GM19438 (cell line): ENCODE measurements around the gene GADD45B.
A peak's percentile ranks its signal among the peaks of the same experiment; 100 is the strongest.
"Not testable (repeated sequence)": the region's sequence is repeated elsewhere in the genome, so short reads cannot be mapped to it uniquely, and the experiment has no call there.

Experiments used
- ATAC-seq: cut with Tn5 transposase; IDR thresholded peaks from one replicate; pipeline ENCODE4 v1.9.1; 2021; ENCODE audit warnings: low read depth; ENCODE audit not compliant: unreplicated experiment

Gene GADD45B

GRCh38 chr19:2463694-2464093 lies 12.2 kb upstream of the GADD45B start:
- ATAC-seq: not testable (repeated sequence)

- no peak for ATAC-seq
These were observed 11.5 kb upstream of the GADD45B start for GRCh38 chr19:2464389-2464788.

- ATAC-seq: no peak
These were observed 7.3 kb upstream of the GADD45B start for GRCh38 chr19:2468596-2468995.

- no peak for ATAC-seq
These were observed 6.6 kb upstream of the GADD45B start for GRCh38 chr19:2469102-2469914.

- ATAC-seq: not testable (repeated sequence)
These were observed 6.1 kb upstream of the GADD45B start for GRCh38 chr19:2469915-2470200.

GRCh38 chr19:2474232-2475017 lies 1.5 kb upstream of the GADD45B start:
- peak; percentile 39 for ATAC-seq

GRCh38 chr19:2475018-2475701 lies 767 bp upstream of the GADD45B start:
- ATAC-seq: no peak

- no peak for ATAC-seq
These were observed 669 bp downstream of the GADD45B start for GRCh38 chr19:2476451-2477140.

GRCh38 chr19:2477141-2477710 lies 1.3 kb downstream of the GADD45B start:
- ATAC-seq: no peak

- ATAC-seq: no peak
These were observed 1.8 kb downstream of the GADD45B start for GRCh38 chr19:2477732-2478191.

GRCh38 chr19:2478278-2478755 lies 2.4 kb downstream of the GADD45B start:
- no peak for ATAC-seq

GRCh38 chr19:2478756-2479555 lies 3.0 kb downstream of the GADD45B start:
- no peak for ATAC-seq

- no peak for ATAC-seq
These were observed 3.7 kb downstream of the GADD45B start for GRCh38 chr19:2479556-2480194.

- no peak for ATAC-seq
These were observed 5.5 kb downstream of the GADD45B start for GRCh38 chr19:2481466-2481865.

GRCh38 chr19:2482354-2483038 lies 6.6 kb downstream of the GADD45B start:
- ATAC-seq: no peak

GRCh38 chr19:2483084-2483483 lies 7.2 kb downstream of the GADD45B start:
- no peak for ATAC-seq

- ATAC-seq: no peak
These were observed 7.7 kb downstream of the GADD45B start for GRCh38 chr19:2483484-2484151.
